ENCODE data around the gene EIF2D. TPM values are rescaled to one million over a fixed set of nuclear protein-coding genes. Genes with fewer than 3 reads are reported as not detected.

The EIF2D gene
- total and polyA plus RNA-seq, 7 donors, result 21.4 to 41.8 (median 35.7) TPM

DNA sequence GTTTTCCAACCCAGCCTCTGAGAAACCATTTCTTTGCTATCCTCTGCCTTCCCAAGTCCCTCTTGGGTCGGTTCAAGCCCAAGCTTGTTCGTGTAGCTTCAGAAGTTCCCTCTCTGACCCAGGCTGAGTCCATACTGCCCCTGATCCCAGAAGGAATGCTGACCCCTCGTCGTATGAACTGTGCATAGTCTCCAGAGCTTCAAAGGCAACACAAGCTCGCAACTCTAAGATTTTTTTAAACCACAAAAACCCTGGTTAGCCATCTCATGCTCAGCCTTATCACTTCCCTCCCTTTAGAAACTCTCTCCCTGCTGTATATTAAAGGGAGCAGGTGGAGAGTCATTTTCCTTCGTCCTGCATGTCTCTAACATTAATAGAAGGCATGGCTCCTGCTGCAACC is 23.8 kb downstream of the EIF2D start:
- H3K27me3 ChIP-seq (ENCODE audit: insufficient read depth in 3 of 3, low read length in 2 of 3), result no peaks in the 10 kb centered on the region
- H3K4me1 ChIP-seq, result peaks cover 18% of the 10 kb centered on the region
- 84 to 89% (median 85%) methylated on average over 6 of the region's 6 CpGs for WGBS, 3 donors
- no peaks in the 10 kb centered on the region for H3K9me3 ChIP-seq
- peaks cover 11 to 86% of the 10 kb centered on the region in 2 donors for H3K36me3 ChIP-seq (ENCODE audit: insufficient read depth in 1 of 2, low read depth in 1 of 2)
- TF ChIP-seq, protein P1, sequence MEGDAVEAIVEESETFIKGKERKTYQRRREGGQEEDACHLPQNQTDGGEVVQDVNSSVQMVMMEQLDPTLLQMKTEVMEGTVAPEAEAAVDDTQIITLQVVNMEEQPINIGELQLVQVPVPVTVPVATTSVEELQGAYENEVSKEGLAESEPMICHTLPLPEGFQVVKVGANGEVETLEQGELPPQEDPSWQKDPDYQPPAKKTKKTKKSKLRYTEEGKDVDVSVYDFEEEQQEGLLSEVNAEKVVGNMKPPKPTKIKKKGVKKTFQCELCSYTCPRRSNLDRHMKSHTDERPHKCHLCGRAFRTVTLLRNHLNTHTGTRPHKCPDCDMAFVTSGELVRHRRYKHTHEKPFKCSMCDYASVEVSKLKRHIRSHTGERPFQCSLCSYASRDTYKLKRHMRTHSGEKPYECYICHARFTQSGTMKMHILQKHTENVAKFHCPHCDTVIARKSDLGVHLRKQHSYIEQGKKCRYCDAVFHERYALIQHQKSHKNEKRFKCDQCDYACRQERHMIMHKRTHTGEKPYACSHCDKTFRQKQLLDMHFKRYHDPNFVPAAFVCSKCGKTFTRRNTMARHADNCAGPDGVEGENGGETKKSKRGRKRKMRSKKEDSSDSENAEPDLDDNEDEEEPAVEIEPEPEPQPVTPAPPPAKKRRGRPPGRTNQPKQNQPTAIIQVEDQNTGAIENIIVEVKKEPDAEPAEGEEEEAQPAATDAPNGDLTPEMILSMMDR (IDR thresholded peaks at IDR 0.05), result no peak
- intact Hi-C loops (cut with DNase I), result no loop called here
- H3K4me3 ChIP-seq, result no peak overlapping the region
- DNase-seq (no peak), ATAC-seq (no peak)
- H3K27ac ChIP-seq, result no peak overlapping the region

DNA sequence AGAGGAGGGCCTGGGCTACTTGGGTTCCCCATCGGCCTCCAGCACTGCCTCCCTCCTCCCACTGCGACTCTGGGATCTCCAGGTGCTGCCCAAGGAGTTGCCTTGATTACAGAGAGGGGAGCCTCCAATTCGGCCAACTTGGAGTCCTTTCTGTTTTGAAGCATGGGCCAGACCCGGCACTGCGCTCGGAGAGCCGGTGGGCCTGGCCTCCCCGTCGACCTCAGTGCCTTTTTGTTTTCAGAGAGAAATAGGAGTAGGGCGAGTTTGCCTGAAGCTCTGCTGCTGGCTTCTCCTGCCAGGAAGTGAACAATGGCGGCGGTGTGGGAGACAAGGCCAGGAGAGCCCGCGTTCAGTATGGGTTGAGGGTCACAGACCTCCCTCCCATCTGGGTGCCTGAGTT is 24.4 kb downstream of the EIF2D start:
- Histone ChIP-seq H3K27me3 (ENCODE audit: insufficient read depth in 3 of 3, low read length in 2 of 3) (no peaks in the 10 kb centered on the region), H3K4me1 (peaks cover 15% of the 10 kb centered on the region), H3K36me3 (ENCODE audit: insufficient read depth in 1 of 2, low read depth in 1 of 2) (peaks cover 11 to 82% of the 10 kb centered on the region in 2 donors), H3K27ac (no peak overlapping the region), H3K9me3 (no peaks in the 10 kb centered on the region), H3K4me3 (no peak overlapping the region)
- intact Hi-C loops (cut with DNase I), result no loop called here
- TF ChIP-seq, protein P1 (IDR thresholded peaks at IDR 0.05), result no peak
- DNase-seq (no peak), ATAC-seq (no peak)
- WGBS, 3 donors, result 85 to 88% (median 86%) methylated on average over 14 of the region's 14 CpGs

DNA sequence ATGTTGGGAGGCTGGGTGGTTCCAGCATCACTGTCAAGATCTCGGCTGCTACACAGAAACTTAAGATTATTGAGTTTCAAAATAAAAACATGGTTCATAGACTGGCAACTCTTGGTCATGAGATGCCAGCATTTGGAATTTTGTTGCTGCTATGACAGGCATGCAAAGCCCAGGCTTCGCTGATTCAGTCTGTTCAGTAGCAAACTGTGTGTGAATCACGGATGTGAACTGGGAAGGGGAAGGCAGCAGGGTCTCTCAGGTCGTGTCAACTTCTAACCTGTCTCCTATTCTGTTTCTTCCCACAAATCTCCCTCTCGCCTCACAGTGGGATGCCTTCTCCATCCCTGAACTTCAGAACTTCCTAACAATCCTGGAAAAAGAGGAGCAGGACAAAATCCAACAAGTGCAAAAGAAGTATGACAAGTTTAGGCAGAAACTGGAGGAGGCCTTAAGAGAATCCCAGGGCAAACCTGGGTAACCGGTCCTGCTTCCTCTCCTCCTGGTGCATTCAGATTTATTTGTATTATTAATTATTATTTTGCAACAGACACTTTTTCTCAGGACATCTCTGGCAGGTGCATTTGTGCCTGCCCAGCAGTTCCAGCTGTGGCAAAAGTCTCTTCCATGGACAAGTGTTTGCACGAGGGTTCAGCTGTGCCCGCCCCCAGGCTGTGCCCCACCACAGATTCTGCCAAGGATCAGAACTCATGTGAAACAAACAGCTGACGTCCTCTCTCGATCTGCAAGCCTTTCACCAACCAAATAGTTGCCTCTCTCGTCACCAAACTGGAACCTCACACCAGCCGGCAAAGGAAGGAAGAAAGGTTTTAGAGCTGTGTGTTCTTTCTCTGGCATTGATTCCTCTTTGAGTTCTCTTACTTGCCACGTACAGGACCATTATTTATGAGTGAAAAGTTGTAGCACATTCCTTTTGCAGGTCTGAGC is 25.5 kb downstream of the EIF2D start:
- Histone ChIP-seq H3K36me3 (ENCODE audit: insufficient read depth in 1 of 2, low read depth in 1 of 2) (peaks cover 8 to 71% of the 10 kb centered on the region in 2 donors), H3K27ac (no peak overlapping the region), H3K4me3 (no peak overlapping the region), H3K9me3 (no peaks in the 10 kb centered on the region), H3K4me1 (peaks cover 15% of the 10 kb centered on the region), H3K27me3 (ENCODE audit: insufficient read depth in 3 of 3, low read length in 2 of 3) (no peaks in the 10 kb centered on the region)
- 52 to 61% (median 54%) methylated on average over 13 of the region's 13 CpGs for WGBS, 3 donors
- TF ChIP-seq, protein P1 (IDR thresholded peaks at IDR 0.05), result no peak
- intact Hi-C loops (cut with DNase I), result no loop called here
- ATAC-seq, result no peak
- DNase-seq, result no peak

DNA sequence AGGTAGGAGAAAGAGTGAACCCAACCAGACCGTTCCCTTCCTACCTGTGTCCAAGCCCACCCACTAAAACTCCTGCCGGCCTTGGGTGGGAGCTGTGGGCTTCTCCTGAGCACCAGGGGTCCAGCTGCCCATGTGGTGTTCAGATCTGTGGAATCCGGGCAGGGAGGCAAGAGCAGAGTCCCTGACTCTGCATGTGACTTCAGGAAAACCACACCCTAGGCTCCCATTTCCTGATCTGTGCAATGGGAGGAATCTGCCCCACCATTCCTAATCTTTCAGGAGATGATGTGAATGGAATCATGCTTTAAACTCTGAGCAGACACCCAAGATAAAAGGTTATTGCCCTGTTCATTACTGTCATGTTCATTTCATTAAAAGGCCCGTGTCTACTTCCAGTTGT is 27.6 kb downstream of the EIF2D start:
- Histone ChIP-seq H3K4me1 (peaks cover 10% of the 10 kb centered on the region), H3K9me3 (no peaks in the 10 kb centered on the region), H3K27me3 (ENCODE audit: insufficient read depth in 3 of 3, low read length in 2 of 3) (no peaks in the 10 kb centered on the region), H3K27ac (no peak overlapping the region), H3K4me3 (no peak overlapping the region), H3K36me3 (ENCODE audit: insufficient read depth in 1 of 2, low read depth in 1 of 2) (peaks cover 0 to 50% of the 10 kb centered on the region in 2 donors)
- no peak for ATAC-seq
- WGBS, 3 donors, result 70 to 79% (median 74%) methylated on average over 4 of the region's 4 CpGs
- TF ChIP-seq, protein P1 (IDR thresholded peaks at IDR 0.05), result no peak
- DNase-seq, result no peak
- intact Hi-C loops (cut with DNase I), result loop anchor here (1.0 to 5.0 kb wide), 3 partner anchors 40 to 94 kb away; no protein-coding TSS in a partner anchor
